Fibroblast of pulmonary artery (primary cell): ENCODE measurements around the gene QKI.

Experiments
- DNase-seq: peaks from one replicate; pipeline ENCODE4 v3.0.0-alpha.2; 2010; ENCODE audit warnings: low read depth
- H3K4me3 ChIP-seq: replicated peaks from 2 replicates; pipeline ENCODE4 v1.5.1; 2011; ENCODE audit warnings: low read depth, mild to moderate bottlenecking, control low read depth, low read length, moderate library complexity
- TF ChIP-seq, protein P1 (sequence below): IDR thresholded peaks from 2 replicates; pipeline ENCODE4 v1.5.1; 2011; ENCODE audit warnings: mild to moderate bottlenecking, control low read depth, low read length, inconsistent platforms; ENCODE audit errors: missing control alignments

Gene QKI

DNA sequence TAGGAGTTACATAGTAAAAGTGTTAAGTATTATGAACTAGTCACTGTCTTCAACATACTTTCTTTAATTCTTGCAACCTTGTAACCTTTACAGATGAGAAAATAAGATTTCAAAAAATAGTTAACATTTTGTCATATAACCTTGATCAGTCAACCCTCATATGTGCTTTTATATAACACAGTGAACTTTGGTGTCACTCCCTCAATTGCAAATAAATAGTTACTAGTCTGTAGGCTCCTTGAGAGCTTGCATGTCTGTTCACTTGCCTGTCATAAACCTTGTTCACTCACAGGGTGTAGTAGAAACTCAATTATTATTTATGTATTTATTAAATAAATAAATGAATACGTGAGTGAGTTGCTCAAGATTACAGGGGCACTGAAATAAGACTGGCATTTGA is 107.5 kb downstream of the QKI start:
- DNase-seq, result no peak
- TF ChIP-seq, protein P1, sequence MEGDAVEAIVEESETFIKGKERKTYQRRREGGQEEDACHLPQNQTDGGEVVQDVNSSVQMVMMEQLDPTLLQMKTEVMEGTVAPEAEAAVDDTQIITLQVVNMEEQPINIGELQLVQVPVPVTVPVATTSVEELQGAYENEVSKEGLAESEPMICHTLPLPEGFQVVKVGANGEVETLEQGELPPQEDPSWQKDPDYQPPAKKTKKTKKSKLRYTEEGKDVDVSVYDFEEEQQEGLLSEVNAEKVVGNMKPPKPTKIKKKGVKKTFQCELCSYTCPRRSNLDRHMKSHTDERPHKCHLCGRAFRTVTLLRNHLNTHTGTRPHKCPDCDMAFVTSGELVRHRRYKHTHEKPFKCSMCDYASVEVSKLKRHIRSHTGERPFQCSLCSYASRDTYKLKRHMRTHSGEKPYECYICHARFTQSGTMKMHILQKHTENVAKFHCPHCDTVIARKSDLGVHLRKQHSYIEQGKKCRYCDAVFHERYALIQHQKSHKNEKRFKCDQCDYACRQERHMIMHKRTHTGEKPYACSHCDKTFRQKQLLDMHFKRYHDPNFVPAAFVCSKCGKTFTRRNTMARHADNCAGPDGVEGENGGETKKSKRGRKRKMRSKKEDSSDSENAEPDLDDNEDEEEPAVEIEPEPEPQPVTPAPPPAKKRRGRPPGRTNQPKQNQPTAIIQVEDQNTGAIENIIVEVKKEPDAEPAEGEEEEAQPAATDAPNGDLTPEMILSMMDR, result no peak

DNA sequence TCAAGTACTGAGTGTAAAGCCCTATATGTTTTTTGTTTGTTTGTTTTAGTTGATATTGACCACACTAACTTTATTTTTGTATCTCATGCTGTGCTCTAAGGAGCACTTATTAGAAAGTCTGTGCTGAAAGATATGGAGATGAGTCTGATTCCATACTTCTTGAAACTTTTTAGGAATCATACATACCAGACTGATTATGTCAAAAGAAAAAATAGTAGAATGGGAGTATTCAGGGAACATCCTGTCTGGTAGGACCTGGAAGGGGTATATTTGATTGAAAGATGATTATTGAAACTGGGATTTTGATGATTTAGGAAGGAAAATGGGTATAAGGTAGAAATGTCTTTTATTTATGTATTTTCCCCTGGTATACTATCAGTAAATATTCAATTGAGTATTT is 111.4 kb downstream of the QKI start:
- peak; percentile 17 for DNase-seq
- H3K4me3 ChIP-seq, result no peak overlapping the region
- TF ChIP-seq, protein P1, result no peak

More for the DNA sequence above, 107.5 kb downstream of the QKI start:
- no peak overlapping the region for H3K4me3 ChIP-seq

DNA sequence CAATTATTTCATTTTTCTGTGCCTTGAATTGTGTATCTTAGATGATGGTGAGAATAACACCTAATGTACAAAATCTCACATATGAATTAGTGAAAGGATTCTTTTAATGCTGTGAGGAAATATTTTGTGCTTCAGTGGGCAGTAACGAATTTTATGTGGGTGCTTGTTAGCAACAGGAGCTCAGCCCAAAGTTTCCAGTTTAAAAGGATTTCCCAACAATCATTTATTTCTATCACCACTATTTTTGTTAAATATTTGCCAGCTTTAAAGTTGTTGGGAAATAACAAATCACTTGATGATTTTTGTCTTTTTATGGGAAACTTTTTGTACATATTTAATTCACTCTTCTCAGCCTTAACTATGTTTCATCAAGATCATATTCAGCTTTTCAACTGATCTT is 111.8 kb downstream of the QKI start:
- H3K4me3 ChIP-seq, result no peak overlapping the region
- no peak for DNase-seq
- TF ChIP-seq, protein P1, result no peak

DNA sequence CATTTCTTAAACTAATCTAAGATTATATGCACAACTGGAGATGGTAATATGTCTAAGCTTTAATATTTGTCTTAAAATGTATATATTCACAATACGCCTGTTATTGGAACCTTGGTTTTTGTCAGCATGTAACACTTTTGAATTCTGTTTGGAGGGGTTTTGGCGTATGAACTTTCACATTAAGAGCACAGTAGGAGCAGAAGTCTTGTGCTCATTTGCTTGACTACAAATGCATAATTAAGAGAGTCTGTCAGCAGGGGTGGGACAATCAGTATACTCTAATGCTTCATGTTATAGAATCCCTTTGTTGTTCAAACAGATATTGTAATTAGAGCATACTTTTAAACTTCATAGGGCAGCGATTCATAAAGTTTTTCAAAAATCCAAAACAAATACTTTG is 112.8 kb downstream of the QKI start:
- H3K4me3 ChIP-seq, result no peak overlapping the region

DNA sequence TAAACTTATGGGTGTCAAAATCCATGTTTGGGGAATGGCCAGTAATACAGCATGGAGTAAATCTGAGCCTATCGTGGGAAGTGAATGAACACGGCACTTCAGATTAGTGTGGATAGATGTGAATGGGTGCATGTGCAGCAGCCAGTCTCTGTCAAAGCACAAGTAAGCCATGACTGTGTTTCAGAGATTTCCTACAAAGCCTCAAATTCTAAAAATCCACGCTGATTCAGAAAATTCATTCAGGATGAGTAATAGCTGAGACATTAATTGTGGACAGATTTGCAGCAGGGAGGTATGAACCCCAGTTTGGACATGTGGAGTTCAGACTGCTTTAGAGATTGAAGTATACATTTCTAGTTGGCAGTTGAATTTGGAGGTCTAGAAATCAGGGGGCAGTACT is 115.1 kb downstream of the QKI start:
- TF ChIP-seq, protein P1, result no peak
- DNase-seq, result peak; percentile 77
- H3K4me3 ChIP-seq, result no peak overlapping the region

More for the DNA sequence above, 112.8 kb downstream of the QKI start:
- TF ChIP-seq, protein P1, result no peak
- no peak for DNase-seq

DNA sequence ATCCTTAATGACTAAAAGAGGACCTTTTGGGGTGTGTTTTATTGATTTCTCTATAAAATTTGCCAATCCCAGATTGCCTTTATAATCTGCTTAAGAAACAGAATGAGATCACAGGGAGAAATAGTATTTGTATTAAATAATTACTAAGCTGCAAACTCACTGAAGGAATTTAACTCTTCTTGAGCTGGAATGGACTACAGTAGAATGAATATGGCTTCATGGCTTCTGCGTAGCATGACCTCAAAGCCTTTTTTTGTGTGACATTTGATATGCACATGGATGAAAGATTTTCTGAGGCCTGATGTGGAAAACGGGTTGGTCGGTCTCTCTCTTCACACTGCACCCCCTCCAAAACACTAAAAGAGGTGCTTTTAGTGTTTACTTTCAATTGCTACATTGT is 115.9 kb downstream of the QKI start:
- no peak overlapping the region for H3K4me3 ChIP-seq
- DNase-seq, result no peak
- TF ChIP-seq, protein P1, result no peak

DNA sequence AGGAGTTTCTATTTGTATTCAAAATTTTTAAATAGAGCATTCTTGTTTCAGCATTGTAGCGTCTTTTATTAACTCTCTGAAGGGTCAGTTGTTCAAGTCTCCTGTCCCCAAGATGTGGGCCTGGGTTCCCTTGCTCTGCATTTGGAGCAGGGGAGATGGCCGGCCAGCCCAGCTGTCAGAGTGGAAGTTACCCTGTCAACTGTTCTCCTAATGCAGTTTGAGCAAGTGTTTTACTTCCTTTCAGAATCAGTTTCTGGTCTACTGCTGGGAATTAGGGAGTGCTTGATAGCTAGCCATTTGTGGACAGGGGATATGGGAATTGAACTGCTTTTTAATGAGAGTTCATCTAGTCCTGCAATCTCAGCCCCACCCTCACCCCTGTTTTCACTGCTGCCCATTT is 116.6 kb downstream of the QKI start:
- H3K4me3 ChIP-seq, result no peak overlapping the region
- DNase-seq, result no peak
- TF ChIP-seq, protein P1, result no peak
